ACHN (cell line): ENCODE data around the gene HAT1.
"Not testable (repeated sequence)": the region's sequence is repeated elsewhere in the genome, so short reads cannot be mapped to it uniquely, and the experiment has no call there.

Source experiments
- DNase-seq: peaks from one replicate; pipeline ENCODE4 v3.0.0-alpha.2; 2015
- in situ Hi-C: cut with HindIII; loops from 2 replicates; pipeline ENCODE4 v1.10.0; 2017; ENCODE audit warnings: low sequenced_read_pairs, low pct_ligation_motif_present, low pct_unique_long_range_greater_than_20kb

Gene HAT1

GRCh38 chr2:171922230-171923022, at the start of gene HAT1:
HAT1 (plus strand) TSS chr2:171922461; CDS start chr2:171922501, 40 bp downstream.
- in situ Hi-C loops = no loop called here
- DNase-seq = peak; percentile 99

DNA sequence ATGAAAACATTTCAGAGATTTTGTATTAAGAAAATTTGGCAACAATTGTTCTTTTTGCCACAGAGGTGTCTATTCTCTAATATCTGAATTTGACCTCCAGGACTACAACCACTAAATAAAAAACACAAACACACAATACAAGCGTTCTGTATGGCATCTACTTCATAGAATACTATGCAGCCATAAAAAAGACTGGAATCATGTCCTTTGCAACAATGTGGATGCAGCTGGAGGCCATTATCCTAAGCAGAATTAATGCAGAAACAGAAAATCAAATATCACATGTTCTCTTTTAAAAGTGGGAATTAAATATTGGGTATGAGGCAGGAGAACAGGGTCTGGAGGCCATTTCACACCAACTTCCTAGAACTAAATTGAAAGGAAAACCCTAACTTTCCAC, 47.7 kb upstream of the HAT1 start:
- no peak for DNase-seq
- in situ Hi-C loops = no loop called here

DNA sequence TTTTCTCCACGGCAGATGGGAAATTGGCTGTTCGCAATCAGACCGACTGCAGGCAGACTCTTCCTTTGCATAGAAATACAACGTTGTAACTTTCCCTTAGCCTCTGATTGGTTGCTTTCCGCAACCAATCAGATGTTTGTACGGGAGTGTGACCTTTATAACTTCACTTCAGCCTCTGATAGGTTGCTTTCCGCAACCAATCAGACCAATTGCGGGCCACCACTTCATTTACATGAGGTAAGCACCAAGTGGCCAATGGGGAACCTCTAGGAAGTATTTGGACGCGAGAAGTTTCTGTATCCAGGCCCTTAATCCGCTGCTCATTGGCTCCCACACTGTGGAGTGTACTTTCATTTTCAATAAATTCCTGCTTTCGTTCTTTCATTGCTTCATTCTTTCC, 47.3 kb upstream of the HAT1 start:
- in situ Hi-C loops = no loop called here

DNA sequence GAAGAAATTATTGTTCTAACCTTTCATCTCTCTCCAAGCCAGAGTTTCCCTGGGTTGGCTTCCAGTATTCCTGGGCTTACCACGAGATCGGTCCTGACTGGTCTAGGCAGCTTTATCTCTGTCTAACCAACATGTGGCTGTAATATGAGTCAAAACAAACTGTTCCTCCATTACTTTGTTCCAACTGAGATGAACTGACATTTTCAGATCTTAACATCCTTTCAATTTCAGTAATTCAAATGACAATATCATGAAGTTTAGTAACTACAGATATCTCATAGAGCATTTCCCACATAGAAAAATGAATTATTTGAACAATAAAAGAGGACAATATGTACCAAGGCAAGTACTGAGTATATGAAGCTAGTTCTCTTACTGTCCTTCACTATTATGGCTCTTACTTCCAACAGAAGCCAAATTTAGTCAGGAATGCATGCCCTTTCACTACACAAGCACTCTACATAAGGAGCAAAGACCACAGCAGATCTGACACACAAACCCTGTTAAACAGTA, 43.7 kb upstream of the HAT1 start:
- no peak for DNase-seq
- in situ Hi-C loops = no loop called here

More for the DNA sequence above, 47.3 kb upstream of the HAT1 start:
- DNase-seq = no peak

DNA sequence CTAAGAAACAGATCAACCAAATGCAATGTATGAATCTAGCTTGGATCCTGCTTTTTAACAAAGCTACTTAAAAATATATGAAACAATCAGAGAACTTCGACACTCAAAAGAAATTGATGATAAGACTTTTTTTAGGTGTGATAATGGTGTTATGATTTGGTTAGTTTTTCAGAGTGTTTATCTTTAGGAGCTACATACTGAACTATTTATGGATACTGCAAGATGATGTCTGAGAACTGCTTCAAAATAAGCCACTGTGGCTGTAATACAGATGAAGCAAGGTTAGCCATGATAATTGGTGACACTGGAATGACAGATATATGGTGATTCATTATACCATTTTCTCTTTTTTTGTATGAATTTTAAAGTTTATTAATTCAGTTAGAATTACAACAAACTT, 42.4 kb upstream of the HAT1 start:
- no peak for DNase-seq
- in situ Hi-C loops = no loop called here

DNA sequence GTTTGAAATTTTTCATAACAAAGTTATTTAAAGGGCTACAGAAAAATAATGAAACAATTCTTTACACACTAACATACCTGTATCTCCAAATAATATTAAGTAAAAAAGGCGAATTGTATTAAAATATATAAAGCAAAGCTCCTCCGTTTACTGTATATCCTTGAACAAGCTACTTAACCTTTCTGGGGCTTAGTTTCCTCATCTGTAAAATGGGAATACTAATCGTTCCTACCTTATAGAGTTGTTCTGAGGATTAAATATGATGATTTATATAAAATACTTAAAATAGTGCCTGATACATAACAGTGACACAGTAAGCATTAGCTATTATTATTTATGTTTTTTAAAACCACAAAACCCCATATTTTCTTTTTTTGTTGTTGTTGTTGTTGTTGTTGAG, 41.5 kb upstream of the HAT1 start:
- no peak for DNase-seq
- in situ Hi-C loops = no loop called here

- in situ Hi-C loops = no loop called here
- DNase-seq = no peak
Measured at GRCh38 chr2:171882089-171882769, 40.0 kb upstream of the HAT1 start.

GRCh38 chr2:171883275-171883893, 38.9 kb upstream of the HAT1 start:
- no peak for DNase-seq
- in situ Hi-C loops = no loop called here

GRCh38 chr2:171889333-171889732, 32.9 kb upstream of the HAT1 start:
- in situ Hi-C loops = no loop called here
- no peak for DNase-seq

DNA sequence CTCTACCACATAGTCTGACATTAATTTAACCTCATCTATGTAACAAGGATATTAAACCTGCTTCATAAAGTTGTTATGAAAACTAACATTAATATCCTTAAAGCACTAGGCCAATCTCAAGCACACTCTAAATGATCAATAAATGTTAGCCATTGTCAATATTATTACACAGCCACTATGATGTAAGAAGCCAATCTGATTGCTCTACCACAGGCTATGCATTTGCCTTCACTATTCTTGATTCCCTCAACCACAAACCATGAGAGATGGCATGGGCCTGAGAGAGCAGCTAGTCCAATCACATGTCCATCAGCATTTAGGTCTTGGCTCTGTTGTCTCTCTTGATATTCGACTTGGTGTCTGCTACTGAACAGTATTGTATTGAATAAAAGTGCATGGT, 32.5 kb upstream of the HAT1 start:
- DNase-seq = no peak
- in situ Hi-C loops = no loop called here

DNA sequence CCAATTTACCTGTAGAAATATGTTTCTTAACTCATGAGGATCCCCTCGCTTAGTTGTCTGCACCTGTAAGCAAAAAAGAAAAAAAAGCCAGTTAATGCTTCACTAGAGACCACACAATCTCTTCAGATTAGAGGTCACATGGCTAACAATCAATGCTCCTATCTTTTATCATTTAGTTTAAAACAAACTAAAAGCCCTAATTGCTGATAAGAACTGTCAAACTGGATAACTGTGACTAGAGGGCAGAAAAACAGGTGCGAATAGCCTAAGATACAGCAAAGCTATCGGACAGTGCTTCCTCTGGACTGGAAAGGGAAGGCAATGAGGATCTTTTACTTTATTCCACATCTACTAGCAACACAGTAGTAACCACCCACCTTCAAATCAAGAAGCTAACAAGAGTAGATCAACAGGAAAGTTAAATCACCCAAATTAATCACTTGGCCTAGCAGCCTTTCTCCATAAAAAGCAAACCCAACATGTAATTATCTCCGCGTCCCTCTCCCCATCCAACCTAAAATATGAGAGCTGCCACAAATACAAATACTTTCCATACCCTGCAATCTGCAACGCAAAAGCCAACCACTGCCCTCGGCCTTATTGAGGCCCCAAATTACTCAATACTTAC, 29.0 kb upstream of the HAT1 start:
- DNase-seq = no peak
- in situ Hi-C loops = no loop called here

GRCh38 chr2:171893824-171894611, 28.2 kb upstream of the HAT1 start, which contains the start of gene SLC25A12:
SLC25A12 (minus strand) TSS chr2:171894244; CDS start chr2:171894214, 30 bp downstream.
- peak; percentile 85 for DNase-seq
- in situ Hi-C loops = no loop called here

DNA sequence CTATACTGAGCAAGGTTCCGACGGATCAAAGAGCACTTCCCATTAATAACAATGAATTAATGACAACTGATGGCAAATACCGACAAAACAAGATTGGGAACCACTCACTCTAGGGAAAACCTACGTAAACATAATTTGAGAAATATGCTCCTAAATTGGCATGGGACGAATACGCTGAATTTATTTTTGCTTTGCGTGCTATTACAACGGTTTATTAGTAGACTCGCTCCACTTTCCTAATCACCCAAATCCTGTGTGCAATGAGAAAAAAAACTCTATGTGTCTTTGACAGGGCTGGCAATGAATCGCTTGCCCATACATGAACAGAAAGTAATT, 27.7 kb upstream of the HAT1 start:
- in situ Hi-C loops = no loop called here
- no peak for DNase-seq

DNA sequence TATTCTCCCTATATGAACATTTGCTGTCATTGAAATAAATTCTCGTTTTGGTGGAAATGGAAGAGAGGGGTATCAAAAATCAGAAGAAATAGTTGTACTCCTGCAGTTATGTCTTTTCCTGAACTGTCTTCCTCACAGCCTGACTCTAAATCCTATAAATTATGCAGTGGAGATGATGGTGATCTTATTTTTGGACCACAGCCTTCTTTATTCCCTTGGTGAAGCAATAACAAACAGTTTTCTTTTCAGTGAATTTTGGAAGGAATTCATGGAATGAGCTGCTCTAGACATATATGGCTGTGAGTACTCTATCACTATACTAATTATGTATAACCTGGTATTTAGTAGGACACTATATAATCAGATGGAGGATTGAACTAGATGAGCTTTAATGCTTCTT, 26.5 kb upstream of the HAT1 start:
- in situ Hi-C loops = no loop called here
- DNase-seq = no peak

- in situ Hi-C loops, DNase-seq: not testable (repeated sequence)
Measured at GRCh38 chr2:171899623-171900282, 22.5 kb upstream of the HAT1 start.

DNA sequence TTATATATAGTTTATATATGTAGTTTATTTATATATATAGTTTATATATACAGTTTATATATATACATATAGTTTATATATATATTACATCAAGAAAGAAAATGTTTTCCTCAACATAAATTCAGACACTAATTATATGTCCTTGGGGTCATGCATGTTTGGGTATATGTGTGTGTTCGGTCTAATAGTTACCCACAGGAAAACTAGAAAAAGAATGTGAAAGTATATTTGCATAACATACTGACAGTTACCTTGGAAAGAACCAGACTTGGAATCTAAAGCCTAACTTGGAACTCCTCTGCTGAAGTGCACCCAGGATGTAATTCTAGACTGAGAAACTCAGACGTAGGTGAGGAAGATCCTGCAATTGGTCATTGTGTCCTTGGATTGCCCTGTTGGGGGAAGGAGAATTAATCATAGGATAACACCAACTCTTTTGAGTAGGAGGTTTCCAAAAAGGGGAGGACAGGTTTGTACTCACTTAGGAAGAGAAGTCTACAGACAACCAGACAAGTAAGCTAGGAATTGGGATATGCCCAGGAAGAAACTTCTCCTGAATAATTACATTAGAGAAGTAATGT, 19.3 kb upstream of the HAT1 start:
- in situ Hi-C loops = no loop called here
- no peak for DNase-seq

- in situ Hi-C loops = no loop called here
- no peak for DNase-seq
Measured at GRCh38 chr2:171908235-171908634, 14.0 kb upstream of the HAT1 start.

DNA sequence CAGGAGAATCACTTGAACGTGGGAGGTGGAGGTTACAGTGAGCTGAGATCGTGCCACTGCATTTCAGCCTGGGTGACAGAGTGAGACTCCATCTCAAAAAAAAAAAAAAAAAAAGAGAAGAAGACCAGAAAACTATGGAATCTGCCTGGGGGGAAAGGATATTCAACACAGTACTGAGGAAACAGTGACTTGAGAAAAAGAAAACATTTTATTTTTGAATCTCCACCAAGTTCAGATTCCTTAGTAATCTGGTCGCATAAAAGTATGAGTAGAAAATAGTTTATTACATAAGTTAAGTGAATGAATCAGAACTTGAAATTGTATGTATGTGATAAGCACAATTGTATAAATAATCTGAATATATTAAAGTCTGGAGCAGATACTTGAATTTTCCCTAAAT, 13.0 kb upstream of the HAT1 start:
- in situ Hi-C loops = no loop called here

More for the DNA sequence above, 13.0 kb upstream of the HAT1 start:
- no peak for DNase-seq
